Stimulated activated CD8-positive, alpha-beta memory T cell treated with anti-CD3 and anti-CD28 coated beads, Interleukin-4, amount 100 ng/mL, for 4 hours (primary cell): ENCODE measurements around the gene RBMS3.
"Not testable (repeated sequence)": the region's sequence is repeated elsewhere in the genome, so short reads cannot be mapped to it uniquely, and the experiment has no call there.

Source experiments
- DNase-seq, 2 donors: peaks; one replicate each; pipeline ENCODE4 v3.0.0-alpha.2; 2020; ENCODE audit warnings: low read depth in 2 of 2, low spot score in 1 of 2

Gene RBMS3

GRCh38 chr3:29311795-29312194, 30.9 kb downstream of the RBMS3 start:
- DNase-seq: no peak

GRCh38 chr3:29312395-29312794, 31.5 kb downstream of the RBMS3 start:
- DNase-seq: no peak

GRCh38 chr3:29312960-29313452, 32.1 kb downstream of the RBMS3 start:
- DNase-seq: no peak

DNA sequence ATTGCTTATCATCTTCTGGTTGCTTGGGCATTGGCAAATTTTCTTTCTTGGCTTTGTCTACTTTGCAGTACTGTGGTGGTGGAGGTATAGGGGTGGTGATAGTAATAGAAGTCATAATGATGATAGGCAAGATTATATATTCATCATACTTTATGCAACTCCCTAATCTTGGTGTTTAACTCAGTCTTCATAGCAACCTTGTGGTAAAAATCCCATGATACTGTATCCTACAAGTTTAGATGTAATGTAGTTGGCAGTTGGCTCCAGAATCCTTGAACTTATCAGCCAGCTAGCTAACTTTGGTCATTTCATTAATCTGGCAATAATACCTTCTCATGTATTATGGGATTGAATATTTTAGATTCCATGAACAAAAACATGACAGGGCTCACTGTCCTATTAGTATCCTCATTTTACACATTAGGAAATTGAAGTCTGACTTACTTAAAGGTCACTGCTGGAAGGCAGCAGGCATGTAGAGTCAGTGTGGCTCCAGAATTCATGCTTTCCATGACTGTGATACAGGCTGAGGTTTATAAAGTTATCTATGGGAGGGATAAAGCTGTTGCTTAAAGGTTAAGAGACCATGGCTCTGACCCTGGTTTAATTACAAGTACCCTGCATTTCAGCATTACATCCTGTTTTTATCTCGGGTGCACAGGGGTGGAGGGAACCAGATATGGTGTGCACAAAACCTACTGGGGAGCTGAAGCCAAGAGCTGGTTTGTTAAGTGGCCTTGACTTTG, 33.3 kb downstream of the RBMS3 start:
- DNase-seq: no peak

DNA sequence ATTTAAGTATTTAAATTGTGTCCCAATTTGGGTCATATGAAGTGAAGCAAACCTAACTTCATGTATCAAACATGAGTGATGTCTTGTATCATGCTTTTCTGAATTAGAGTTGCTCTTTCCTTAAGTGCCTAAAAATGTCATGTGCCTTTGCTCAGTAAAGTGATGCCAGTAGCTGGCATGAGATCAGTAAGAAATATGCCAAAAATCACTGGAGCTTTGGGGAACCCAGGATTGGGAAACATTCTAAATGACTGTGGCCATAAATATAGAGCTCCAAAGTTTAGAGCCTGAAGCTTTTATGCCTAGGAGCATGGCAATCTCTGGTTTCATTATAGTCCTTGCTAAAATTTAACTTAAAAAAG, 33.8 kb downstream of the RBMS3 start:
- DNase-seq: no peak

- DNase-seq: no peak
These were observed 36.8 kb downstream of the RBMS3 start for GRCh38 chr3:29317659-29318173.

GRCh38 chr3:29318251-29318650, 37.4 kb downstream of the RBMS3 start:
- DNase-seq: no peak

GRCh38 chr3:29319262-29319661, 38.4 kb downstream of the RBMS3 start:
- no peak for DNase-seq

DNA sequence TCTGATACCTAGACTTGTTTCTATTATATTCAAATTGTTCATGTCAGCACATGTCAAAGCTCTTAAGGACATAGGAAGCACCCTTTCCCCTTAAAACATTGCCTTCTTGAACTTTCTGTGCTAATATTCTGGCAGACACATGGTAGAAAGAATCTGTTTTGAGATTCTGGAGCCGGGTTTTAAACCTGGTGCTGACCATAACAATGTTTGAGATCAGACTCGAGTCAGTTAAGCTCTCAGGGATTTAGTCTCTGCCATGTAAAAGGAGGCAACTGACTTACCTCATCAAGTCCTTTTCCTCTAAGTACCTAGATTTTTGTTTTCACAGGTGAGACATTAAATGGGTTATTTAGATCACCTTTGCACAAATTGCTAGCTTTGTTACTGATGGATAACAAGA, 38.9 kb downstream of the RBMS3 start:
- DNase-seq: no peak

GRCh38 chr3:29322586-29322985, 41.7 kb downstream of the RBMS3 start:
- DNase-seq: no peak

DNA sequence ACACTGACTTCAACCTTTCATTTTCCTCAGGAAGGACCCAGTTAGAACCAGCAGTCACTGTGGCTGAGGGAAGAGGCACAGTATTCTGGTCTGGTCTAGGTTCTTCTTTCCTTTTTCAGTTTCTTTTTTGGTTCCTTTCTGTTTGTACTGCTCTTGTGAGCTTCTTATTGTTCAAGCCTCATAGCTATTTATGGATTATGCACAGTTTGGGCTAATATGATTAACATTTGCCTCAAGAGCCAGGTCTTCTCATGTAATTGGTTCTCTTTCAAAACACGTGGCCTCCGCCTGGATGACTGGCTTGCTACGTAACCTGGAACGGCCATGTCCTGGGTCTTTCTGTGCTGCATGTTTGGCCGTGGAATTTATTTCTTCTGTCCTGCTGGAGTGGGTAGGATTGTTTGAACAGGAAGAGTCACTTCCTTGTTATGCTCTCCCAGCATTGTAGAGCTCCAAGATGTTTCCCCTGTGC, 43.3 kb downstream of the RBMS3 start:
- DNase-seq: no peak

DNA sequence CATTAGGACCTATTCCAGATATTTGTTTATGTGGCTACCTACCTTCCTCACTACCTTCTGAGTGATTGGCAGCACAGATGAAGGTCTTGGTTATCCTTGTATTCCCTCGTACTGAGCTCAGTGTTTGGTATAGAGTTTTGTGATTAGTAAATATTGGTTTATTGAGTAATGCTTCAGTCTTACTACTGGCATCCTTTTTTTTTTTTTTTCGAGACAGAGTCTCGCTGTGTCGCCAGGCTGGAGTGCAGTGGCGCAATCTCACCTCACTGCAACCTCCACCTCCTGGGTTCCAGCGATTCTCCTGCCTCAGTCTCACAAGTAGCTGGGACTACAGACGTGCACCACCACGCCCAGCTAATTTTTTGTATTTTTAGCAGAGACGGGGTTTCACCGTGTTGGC, 45.7 kb downstream of the RBMS3 start:
- DNase-seq: not testable (repeated sequence)

DNA sequence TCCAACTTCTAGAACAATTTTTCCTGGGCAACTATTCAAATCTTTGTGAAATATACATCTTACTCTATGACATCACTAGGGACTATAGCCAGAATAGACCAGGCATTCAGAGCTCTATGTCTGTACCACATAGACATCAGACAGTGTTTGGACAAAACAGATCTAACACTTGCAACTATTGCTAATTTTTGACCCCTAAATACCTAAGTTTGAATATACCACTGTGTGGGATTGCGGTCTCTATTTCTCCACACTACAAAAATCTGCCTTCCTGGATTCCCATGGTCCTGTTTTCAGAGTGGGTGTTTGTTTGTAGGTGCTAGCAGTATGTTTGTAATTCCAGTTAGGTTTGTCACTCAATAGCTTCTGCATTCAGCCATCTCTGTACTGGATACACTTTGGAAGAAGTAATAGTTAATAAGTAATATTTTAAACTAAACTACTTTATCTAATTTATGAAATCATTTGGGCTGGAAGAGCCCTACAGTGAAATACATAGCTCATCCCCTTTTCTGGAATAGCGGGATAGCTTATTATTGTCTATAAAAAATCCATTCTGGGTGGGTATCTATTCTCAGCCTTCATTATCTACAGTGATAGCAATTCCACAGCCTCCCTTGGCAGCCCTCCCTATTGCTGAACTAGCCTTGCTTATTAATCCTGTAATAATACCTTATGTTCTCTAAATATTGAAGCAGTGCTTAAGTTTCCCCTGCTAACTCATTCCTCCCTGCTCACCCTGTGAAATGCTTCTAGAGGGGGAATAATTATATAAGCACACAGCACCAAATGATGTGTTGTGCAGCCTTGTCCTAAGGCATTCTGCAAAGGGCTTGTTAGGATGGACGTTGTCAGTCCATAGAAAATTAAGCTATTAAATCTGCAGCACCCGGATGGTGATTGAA, 49.4 kb downstream of the RBMS3 start:
- DNase-seq: no peak

DNA sequence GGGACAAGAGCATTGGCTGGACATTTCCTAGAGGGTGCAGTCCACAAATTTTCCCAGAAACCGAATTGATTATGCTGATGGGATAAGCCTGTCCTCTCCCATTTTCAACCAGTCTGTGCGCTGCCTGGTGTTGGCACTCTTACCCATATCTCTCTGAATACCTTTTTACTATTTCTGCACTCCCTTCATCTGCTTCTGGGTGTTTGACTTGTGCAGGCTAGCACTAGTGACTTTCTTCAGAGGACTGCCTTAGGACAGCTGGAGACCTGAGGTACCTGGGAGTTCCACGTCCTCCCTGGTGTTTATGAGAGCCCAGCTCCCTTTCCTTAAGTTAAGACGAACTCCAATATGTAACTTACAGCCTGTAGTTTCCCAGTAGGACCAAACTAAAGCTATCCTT, 50.2 kb downstream of the RBMS3 start:
- DNase-seq: no peak

DNA sequence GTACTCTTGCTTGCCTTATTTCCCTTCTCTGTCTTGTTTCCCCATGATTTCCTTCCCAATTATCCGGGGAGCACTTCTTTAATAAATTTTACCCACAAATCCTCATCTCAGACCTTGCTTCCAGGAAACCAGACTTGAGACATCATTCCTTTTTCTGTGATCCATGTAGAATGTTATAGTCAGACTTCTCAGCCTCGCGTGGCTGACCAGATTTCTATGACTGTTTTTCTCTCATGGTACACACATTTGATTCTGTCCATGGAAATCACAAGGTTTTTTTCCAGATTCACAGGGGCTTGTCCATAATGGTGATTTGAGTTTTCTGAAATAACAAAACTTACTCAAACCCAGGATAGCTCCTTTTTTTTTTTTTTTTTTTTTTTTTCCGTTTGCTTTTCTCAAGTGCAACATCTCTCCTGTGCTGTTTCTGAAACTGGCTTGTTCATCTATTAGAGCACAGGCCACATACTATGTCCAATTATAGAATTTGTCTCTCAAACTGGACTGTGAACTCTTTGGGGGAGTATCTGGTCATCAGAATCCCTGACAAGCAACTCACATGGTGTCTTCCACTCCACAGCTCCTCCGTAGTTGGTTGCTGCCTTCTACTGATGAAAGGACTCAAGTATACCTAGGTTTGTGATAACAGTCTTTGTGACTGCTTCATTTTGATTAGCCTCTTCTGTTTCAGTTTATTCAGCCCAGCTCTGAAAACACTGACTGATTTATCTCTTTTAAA, 50.8 kb downstream of the RBMS3 start:
- DNase-seq: no peak

GRCh38 chr3:29332195-29332637, 51.3 kb downstream of the RBMS3 start:
- no peak for DNase-seq

- no peak for DNase-seq
These were observed 52.7 kb downstream of the RBMS3 start for GRCh38 chr3:29333576-29333975.

DNA sequence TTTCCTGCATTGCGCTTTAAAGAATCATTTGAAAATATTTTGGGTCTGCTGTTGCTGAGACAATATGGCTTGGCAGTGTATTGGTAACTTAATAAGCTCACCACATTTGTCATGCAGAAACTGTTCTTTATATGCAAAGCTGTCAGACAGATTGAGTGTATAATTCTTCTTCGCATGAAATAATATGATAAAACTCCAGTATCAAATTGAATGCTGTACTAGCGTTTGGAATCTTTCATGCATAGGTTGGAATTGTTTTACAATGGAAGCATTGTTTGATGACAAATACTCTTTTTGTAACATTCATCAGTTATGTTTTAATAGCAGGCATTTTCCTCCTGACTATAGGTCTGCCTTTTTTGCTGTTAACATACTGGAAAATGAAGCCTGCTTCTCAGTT, 53.8 kb downstream of the RBMS3 start:
- no peak for DNase-seq

DNA sequence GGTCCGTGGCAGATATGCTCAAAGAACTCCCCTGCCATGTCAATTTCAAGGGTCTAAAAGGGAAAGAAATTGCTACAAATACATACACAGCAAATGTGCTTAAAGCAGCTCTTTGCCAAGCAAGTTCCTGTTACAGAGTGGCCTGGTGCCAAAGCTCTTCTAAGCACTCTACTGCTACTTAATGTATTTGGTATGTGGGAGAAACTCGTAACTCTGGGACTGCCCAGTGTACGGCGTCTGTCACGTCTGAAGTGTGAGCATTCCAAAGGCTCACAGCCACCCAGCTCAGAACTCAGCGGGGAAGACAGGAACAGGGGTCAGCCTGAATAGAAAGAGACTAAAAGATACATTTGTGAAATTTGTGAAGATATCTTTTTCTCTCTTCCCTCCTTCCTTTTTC, 54.6 kb downstream of the RBMS3 start:
- no peak for DNase-seq

DNA sequence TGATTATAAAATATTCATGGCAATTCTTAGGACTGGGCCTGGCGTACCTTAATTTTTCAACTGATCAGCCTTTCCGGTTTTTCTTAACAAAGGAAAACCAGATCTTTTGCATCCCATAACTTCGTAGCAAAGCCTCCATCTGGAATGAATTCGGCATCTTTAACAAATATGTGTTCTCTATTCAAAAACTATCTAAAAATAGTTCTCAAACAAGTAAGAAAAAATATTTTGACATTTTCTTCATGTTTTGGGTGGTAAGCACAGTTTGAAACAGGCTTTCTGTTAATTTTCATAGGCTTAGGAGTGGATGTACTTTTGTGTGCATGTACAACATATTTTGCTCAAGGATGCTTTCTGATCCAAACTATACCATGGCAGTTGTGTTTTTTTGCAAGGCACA, 55.1 kb downstream of the RBMS3 start:
- no peak for DNase-seq

- DNase-seq: no peak
These were observed 56.7 kb downstream of the RBMS3 start for GRCh38 chr3:29337565-29337964.
